Measurements from ENCODE around the gene EVC2. TPM values are rescaled to one million over a fixed set of nuclear protein-coding genes. Genes with fewer than 3 reads are reported as not detected.

The EVC2 gene
- total RNA-seq, 1 donor from 2014 or later: 7.4 TPM

DNA sequence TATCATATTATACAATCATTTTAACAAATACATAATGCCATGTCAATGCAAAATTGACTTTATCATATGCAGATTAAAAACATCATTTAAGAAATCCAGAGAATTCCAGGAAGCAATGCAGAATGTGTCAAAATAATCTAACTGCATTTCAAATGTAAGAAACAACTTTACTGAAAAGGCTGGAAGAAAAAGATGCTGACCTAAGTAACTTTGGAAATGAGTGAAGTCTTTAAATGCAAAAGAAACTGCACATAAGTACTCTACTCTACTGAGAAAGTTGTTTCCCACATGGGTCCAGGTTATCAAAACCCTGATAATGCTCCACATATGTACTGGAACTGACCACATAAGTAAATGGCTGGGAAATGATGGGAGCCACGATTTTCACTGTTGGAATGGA lies 149.9 kb downstream of the EVC2 start:
- Mint-ChIP-seq H3K36me3 (ENCODE audit: low read depth, unreplicated experiment) (peaks cover 3% of the 10 kb centered on the region), H3K27me3 (ENCODE audit: unreplicated experiment) (no peaks in the 10 kb centered on the region), H3K4me3 (ENCODE audit: unreplicated experiment) (no peak overlapping the region)

DNA sequence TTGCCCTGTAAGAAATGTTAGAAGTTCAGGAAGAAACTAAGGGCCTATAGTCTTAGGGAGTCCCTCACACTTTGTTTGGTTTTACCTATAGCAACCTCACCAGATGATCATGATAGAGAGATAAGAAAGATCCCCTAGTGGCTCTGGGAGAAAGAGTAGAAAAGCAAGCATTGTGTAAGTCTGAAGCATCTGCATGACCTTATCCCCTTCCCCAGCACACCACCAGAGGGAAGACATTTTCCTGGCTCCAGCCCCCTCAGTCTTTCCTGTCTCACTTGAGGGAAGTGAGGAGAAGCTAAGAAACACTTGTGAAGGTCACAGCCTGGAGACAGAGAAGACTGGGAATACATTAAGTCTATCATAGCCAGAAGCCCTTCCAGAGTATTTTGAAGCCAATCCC lies 154.0 kb downstream of the EVC2 start:
- no peaks in the 10 kb centered on the region for H3K27me3 Mint-ChIP-seq (ENCODE audit: unreplicated experiment)
- peaks cover 9% of the 10 kb centered on the region for H3K9me3 Mint-ChIP-seq (ENCODE audit: unreplicated experiment)
- no peak overlapping the region for H3K4me3 Mint-ChIP-seq (ENCODE audit: unreplicated experiment)
- H3K36me3 Mint-ChIP-seq (ENCODE audit: low read depth, unreplicated experiment): peaks cover 31% of the 10 kb centered on the region
- DNase-seq (ENCODE audit: low spot score): no peak
- no peaks in the 10 kb centered on the region for H3K4me1 Mint-ChIP-seq (ENCODE audit: unreplicated experiment)
- H3K27ac Mint-ChIP-seq (ENCODE audit: unreplicated experiment): no peak overlapping the region
- TF ChIP-seq, protein P1, sequence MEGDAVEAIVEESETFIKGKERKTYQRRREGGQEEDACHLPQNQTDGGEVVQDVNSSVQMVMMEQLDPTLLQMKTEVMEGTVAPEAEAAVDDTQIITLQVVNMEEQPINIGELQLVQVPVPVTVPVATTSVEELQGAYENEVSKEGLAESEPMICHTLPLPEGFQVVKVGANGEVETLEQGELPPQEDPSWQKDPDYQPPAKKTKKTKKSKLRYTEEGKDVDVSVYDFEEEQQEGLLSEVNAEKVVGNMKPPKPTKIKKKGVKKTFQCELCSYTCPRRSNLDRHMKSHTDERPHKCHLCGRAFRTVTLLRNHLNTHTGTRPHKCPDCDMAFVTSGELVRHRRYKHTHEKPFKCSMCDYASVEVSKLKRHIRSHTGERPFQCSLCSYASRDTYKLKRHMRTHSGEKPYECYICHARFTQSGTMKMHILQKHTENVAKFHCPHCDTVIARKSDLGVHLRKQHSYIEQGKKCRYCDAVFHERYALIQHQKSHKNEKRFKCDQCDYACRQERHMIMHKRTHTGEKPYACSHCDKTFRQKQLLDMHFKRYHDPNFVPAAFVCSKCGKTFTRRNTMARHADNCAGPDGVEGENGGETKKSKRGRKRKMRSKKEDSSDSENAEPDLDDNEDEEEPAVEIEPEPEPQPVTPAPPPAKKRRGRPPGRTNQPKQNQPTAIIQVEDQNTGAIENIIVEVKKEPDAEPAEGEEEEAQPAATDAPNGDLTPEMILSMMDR (IDR thresholded peaks at IDR 0.05; ENCODE audit: unreplicated experiment): no peak

More for the DNA sequence above, 149.9 kb downstream of the EVC2 start:
- DNase-seq (ENCODE audit: low spot score): no peak
- Mint-ChIP-seq H3K9me3 (ENCODE audit: unreplicated experiment) (no peaks in the 10 kb centered on the region), H3K27ac (ENCODE audit: unreplicated experiment) (no peak overlapping the region), H3K4me1 (ENCODE audit: unreplicated experiment) (no peaks in the 10 kb centered on the region)
- TF ChIP-seq, protein P1 (IDR thresholded peaks at IDR 0.05; ENCODE audit: unreplicated experiment): no peak

DNA sequence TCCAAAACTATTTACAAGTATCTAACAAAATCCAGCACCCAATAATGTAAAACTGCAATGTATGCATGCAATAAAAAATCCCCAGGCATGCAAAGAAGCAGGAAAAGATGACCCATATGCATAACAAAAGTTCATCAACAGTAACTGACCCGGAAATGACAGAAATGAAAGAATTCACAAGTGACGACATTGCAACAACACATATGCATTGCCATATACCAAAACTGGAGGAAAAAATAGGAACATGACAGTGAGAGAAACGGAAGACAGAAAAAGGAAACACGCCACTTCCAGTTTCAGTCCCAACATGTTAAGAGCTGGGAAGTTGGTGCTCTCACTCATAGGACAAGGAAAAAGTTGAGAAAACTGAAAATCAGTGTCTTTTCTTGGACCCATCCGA lies 154.6 kb downstream of the EVC2 start:
- Mint-ChIP-seq H3K4me3 (ENCODE audit: unreplicated experiment) (no peak overlapping the region), H3K4me1 (ENCODE audit: unreplicated experiment) (no peaks in the 10 kb centered on the region), H3K27me3 (ENCODE audit: unreplicated experiment) (no peaks in the 10 kb centered on the region), H3K9me3 (ENCODE audit: unreplicated experiment) (peaks cover 9% of the 10 kb centered on the region), H3K36me3 (ENCODE audit: low read depth, unreplicated experiment) (peaks cover 33% of the 10 kb centered on the region), H3K27ac (ENCODE audit: unreplicated experiment) (no peak overlapping the region)
- no peak for DNase-seq (ENCODE audit: low spot score)
- TF ChIP-seq, protein P1 (IDR thresholded peaks at IDR 0.05; ENCODE audit: unreplicated experiment): no peak

DNA sequence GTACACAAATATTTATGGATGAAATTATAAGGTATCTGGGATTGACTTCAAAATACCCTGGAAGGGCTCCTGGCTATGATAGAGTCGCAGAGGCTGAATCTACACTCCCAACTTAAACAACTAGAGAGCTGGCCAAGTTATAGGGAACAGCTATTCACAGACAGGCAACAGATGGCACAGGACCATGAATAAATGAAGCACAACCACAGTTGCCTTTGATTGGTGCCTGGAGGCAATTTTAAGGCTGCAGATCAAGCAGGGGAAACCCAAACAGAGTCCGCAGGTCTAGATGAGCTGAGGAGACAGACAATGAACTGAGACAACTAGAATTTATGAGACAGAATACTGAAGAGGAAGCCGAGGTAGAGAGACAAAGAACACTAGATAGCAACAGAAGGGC lies 155.9 kb downstream of the EVC2 start:
- Mint-ChIP-seq H3K9me3 (ENCODE audit: unreplicated experiment) (peaks cover 9% of the 10 kb centered on the region), H3K4me3 (ENCODE audit: unreplicated experiment) (no peak overlapping the region), H3K36me3 (ENCODE audit: low read depth, unreplicated experiment) (peaks cover 33% of the 10 kb centered on the region), H3K4me1 (ENCODE audit: unreplicated experiment) (no peaks in the 10 kb centered on the region), H3K27ac (ENCODE audit: unreplicated experiment) (no peak overlapping the region), H3K27me3 (ENCODE audit: unreplicated experiment) (no peaks in the 10 kb centered on the region)
- no peak for DNase-seq (ENCODE audit: low spot score)
- TF ChIP-seq, protein P1 (IDR thresholded peaks at IDR 0.05; ENCODE audit: unreplicated experiment): no peak

DNA sequence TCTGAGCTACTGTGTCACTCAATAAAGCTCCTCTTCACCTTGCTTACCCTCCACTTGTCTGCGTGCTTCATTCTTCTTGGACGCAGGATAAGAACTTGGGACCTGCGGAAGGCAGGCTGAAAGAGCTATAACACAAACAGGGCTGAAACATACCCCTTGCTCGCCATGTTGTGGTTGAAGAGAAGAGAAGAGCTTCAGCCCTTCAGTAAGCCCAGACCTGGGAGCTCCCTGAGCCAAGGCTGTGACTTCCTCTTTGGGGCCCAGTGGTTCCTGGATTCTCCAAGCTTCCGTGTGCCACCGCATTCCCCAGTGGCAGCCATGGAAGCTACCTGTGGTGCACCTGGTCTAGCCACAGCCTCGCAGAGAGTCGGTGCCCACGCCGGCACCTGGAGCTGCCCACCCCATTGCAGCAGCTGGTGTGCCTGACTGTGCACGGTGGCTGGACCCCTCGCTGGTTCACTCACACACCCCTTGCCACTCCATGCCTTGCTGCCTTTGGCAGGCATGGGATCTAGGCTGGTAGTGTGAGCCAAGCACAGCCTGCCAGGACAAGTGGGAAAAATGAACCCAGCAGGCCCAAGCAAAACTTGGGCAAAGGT lies 160.6 kb downstream of the EVC2 start:
- DNase-seq (ENCODE audit: low spot score): no peak
- H3K4me3 Mint-ChIP-seq (ENCODE audit: unreplicated experiment): no peak overlapping the region
- peaks cover 38% of the 10 kb centered on the region for H3K36me3 Mint-ChIP-seq (ENCODE audit: low read depth, unreplicated experiment)
- no peaks in the 10 kb centered on the region for H3K4me1 Mint-ChIP-seq (ENCODE audit: unreplicated experiment)
- H3K27ac Mint-ChIP-seq (ENCODE audit: unreplicated experiment): no peak overlapping the region
- peaks cover 9% of the 10 kb centered on the region for H3K9me3 Mint-ChIP-seq (ENCODE audit: unreplicated experiment)
- peaks cover 2% of the 10 kb centered on the region for H3K27me3 Mint-ChIP-seq (ENCODE audit: unreplicated experiment)
- TF ChIP-seq, protein P1 (IDR thresholded peaks at IDR 0.05; ENCODE audit: unreplicated experiment): no peak

Data from endothelial cell (in vitro differentiated cells).